HTR-8/SVneo (cell line): Measurements from ENCODE around the gene ADGRG6.
"Not testable (repeated sequence)": the region's sequence is repeated elsewhere in the genome, so short reads cannot be mapped to it uniquely, and the experiment has no call there.

ENCODE experiments used
- DNase-seq: peaks from one replicate; pipeline ENCODE4 v3.0.0; 2011; ENCODE audit warnings: low spot score, mixed read lengths; ENCODE audit not compliant: insufficient read length
- FAIRE-seq: peaks from 2 replicates; lab custom pipeline; 2011; peaks lifted over from hg19 to GRCh38; lab: Jason Lieb, UNC

ADGRG6 gene

GRCh38 chr6:142341855-142342330, 40.1 kb downstream of the ADGRG6 start:
- FAIRE-seq = no peak
- no peak for DNase-seq

- no peak for DNase-seq
- no peak for FAIRE-seq
Measured at GRCh38 chr6:142342986-142343385, 41.2 kb downstream of the ADGRG6 start.

- DNase-seq = no peak
- no peak for FAIRE-seq
Measured at GRCh38 chr6:142343938-142344337, 42.1 kb downstream of the ADGRG6 start.

- FAIRE-seq (no peak), DNase-seq (no peak)
Measured at GRCh38 chr6:142345261-142345660, 43.5 kb downstream of the ADGRG6 start.

GRCh38 chr6:142346166-142346565, 44.4 kb downstream of the ADGRG6 start:
- not testable (repeated sequence) for FAIRE-seq, DNase-seq

GRCh38 chr6:142349215-142349823, 47.5 kb downstream of the ADGRG6 start:
- FAIRE-seq (no peak), DNase-seq (no peak)

GRCh38 chr6:142350309-142350708, 48.5 kb downstream of the ADGRG6 start:
- FAIRE-seq = no peak
- no peak for DNase-seq

- DNase-seq (no peak), FAIRE-seq (no peak)
Measured at GRCh38 chr6:142353690-142354089, 51.9 kb downstream of the ADGRG6 start.

- FAIRE-seq (no peak), DNase-seq (no peak)
Measured at GRCh38 chr6:142354650-142355049, 52.8 kb downstream of the ADGRG6 start.

- FAIRE-seq = no peak
- DNase-seq = no peak
Measured at GRCh38 chr6:142355520-142356174, 53.8 kb downstream of the ADGRG6 start.

- no peak for DNase-seq
- no peak for FAIRE-seq
Measured at GRCh38 chr6:142356201-142356883, 54.5 kb downstream of the ADGRG6 start.

- FAIRE-seq (no peak), DNase-seq (no peak)
Measured at GRCh38 chr6:142356884-142357225, 55.0 kb downstream of the ADGRG6 start.

- FAIRE-seq (no peak), DNase-seq (no peak)
Measured at GRCh38 chr6:142357879-142358278, 56.1 kb downstream of the ADGRG6 start.

- DNase-seq = no peak
- no peak for FAIRE-seq
Measured at GRCh38 chr6:142359271-142359960, 57.6 kb downstream of the ADGRG6 start.

- FAIRE-seq (no peak), DNase-seq (no peak)
Measured at GRCh38 chr6:142361345-142361744, 59.5 kb downstream of the ADGRG6 start.

GRCh38 chr6:142361779-142362750, 60.3 kb downstream of the ADGRG6 start:
- peak; percentile 86 for FAIRE-seq
- no peak for DNase-seq

GRCh38 chr6:142367061-142367460, 65.3 kb downstream of the ADGRG6 start:
- no peak for DNase-seq
- FAIRE-seq = no peak

- FAIRE-seq (no peak), DNase-seq (no peak)
Measured at GRCh38 chr6:142367501-142368018, 65.8 kb downstream of the ADGRG6 start.

- DNase-seq (no peak), FAIRE-seq (no peak)
Measured at GRCh38 chr6:142369266-142369665, 67.5 kb downstream of the ADGRG6 start.
